ENCODE data around the gene PIGBOS1. TPM values are rescaled to one million over a fixed set of nuclear protein-coding genes. Genes with fewer than 3 reads are reported as not detected.
A peak's percentile ranks its signal among the peaks of the same experiment; 100 is the strongest.

PIGBOS1 gene
- total RNA-seq, 4 donors from 2014 or later = 8.2 to 13.8 (median 11.4) TPM

GRCh38 chr15:55267401-55268175 is 51.3 kb downstream of the PIGBOS1 start:
- DNase-seq (ENCODE audit: low spot score) (no peak), ATAC-seq (ENCODE audit: low FRiP score) (peak; percentile 88)
- no peak for TF ChIP-seq CTCF (IDR thresholded peaks at IDR 0.05)

Other genes starting within 250 kb of the PIGBOS1 start
- 10 to 100 TPM; 49.3 to 67.5 (median 55.0) TPM for gene RSL24D1, start 122.2 kb downstream of the PIGBOS1 start, total RNA-seq
- 10 to 100 TPM; 11.1 to 33.4 (median 19.8) TPM for gene RAB27A, start 29.3 kb downstream of the PIGBOS1 start, total RNA-seq
- gene PIGB, start 99 bp upstream of the PIGBOS1 start, total RNA-seq = 10 to 100 TPM in 3 of 4 donors, 1 to 10 TPM in 1; 8.2 to 14.5 (median 11.1) TPM
- gene CCPG1, start 89.2 kb upstream of the PIGBOS1 start, total RNA-seq = 10 to 100 TPM; 38.8 to 75.2 (median 58.0) TPM
- 1 to 10 TPM in 3 of 4 donors, under 1 TPM in 1; 0.84 to 4.1 (median 2.7) TPM for gene PIERCE2, start 89.4 kb upstream of the PIGBOS1 start, total RNA-seq
- gene DNAAF4, start 189.1 kb upstream of the PIGBOS1 start, total RNA-seq = 1 to 10 TPM in 2 of 4 donors, under 1 TPM in 2; 0.36 to 2.4 (median 1.3) TPM

All from omental fat pad (tissue), 4 donors.